GM21723 (cell line): ENCODE measurements around the gene IGIP.

ENCODE experiments used
- ATAC-seq: cut with Tn5 transposase; IDR thresholded peaks from one replicate; pipeline ENCODE4 v1.9.1; 2021; ENCODE audit warnings: mild to moderate bottlenecking, moderate library complexity; ENCODE audit not compliant: unreplicated experiment

IGIP gene

DNA sequence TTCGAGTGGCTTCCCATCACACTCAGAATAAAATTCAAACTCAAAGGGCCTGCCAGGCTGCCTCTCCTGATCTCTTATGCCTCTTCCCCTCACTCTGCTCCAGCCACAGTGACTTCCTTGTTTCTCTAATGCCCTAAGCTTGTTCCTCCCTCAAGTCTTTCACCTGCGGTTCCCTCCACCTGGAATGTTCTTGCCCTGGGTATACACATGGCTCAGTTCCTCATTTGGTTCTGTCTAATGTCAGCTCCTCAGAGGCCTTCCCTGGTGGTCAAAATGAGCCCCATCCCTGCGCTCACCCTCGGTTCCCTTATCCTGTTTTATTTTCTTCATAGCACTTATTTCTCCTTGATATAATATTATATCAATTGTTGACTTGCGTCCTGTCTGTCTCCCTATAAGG is 36.5 kb downstream of the IGIP start:
- no peak for ATAC-seq

- no peak for ATAC-seq
These were observed 37.0 kb downstream of the IGIP start for GRCh38 chr5:140162781-140163180.

DNA sequence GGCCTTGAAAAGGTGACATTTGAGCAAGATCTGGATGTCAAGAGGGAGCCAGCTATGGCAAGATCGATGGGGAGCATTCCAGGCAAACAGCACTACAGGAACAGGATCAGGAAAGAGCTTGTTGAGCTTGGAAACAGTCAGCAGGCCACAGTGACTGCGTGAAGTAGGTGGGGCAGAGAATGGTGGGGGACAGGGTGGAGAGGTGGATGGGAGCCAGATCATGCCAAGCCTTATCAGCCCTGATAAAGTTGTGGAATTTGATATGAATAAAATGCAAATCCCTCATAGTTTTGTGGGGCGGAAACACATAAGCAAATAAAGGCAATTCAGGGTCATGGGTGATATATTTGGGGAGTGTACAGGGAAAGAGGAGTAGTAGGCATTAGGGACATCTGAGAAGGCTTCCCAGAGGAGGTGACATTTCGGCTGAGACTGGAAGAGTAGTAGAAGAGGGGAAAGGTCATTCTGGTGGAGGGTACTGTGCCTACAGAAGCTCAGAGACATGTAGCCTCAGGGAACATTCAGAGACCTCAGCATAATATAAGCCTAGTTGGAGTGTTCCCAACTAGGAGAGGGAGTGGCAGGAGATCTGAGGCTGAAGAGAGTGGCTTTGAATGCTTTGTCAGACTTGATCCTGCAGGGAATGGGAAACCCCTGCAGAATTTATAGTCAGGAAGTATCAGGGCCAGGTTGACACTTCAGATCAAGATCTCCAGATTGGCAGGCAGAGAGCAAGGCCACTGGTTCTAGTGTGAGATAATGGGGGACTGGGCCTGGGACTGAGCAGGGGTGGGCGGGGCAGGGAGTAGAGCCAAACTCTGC is 39.6 kb downstream of the IGIP start:
- no peak for ATAC-seq

DNA sequence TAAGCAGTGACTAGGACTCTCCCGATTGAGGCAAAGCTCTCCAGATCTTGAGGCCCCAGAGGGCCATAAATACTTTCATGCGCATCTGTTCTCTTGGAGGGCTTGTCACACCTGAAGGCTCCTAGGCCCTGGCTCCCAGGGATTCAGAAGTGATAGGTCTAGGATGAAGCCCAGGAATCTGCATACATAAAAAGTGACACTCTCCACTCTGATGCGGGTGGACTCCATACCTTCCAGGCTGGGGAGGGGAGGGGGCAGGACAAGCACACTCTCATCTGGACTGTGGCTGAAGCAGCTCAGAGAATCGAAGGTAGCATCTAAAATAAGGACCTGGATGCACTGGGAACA is 40.2 kb downstream of the IGIP start:
- ATAC-seq = no peak

- ATAC-seq = no peak
These were observed 41.2 kb downstream of the IGIP start for GRCh38 chr5:140166911-140167310.

- no peak for ATAC-seq
These were observed 42.6 kb downstream of the IGIP start for GRCh38 chr5:140168371-140168770.

- ATAC-seq = no peak
These were observed 43.7 kb downstream of the IGIP start for GRCh38 chr5:140169410-140169809.

DNA sequence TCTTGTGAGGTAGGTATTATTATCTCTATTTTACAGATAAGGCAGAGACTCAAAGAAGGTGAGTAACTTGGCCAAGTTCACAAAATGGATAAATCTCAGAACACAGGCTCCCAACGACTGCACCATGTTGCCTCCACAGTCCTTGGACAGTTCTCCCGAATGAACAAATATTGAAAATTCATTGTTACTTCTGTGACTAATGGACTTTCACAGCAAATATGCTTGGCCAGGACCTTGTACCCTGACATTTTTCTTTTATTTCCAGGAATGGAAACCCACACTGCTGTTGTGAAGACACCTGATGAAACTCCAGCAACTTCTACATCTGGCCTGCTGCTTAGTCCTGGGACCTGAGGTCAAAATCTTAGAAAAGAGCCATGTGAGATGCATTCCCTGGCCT is 46.7 kb downstream of the IGIP start:
- ATAC-seq = no peak

DNA sequence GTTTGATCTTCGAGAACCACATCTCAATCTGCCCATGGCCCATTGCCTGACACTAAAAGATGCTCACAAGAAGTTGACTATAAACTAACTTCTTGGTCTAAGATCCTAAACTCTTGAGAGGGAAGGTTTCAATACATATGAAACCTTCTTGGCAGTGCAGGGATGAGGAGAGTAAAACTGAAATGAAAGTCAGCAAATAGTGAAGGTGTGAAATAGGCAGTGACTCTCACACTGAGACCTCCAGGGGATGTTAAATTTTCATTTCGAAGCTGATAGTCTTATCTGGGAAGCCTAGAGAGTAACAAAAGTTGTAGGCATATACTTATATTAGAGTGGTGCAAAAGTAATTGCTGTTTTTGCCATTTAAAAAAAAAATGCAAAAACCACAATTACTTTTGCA is 48.3 kb downstream of the IGIP start:
- no peak for ATAC-seq

- peak; percentile 92 for ATAC-seq
These were observed 49.0 kb downstream of the IGIP start, which contains the start of gene CYSTM1 for GRCh38 chr5:140174465-140175366. Gene CYSTM1, plus strand, starts transcription at chr5:140175188. Its CDS starts 19,278 bp downstream, at chr5:140194466.

GRCh38 chr5:140175367-140176030 is 49.8 kb downstream of the IGIP start:
- ATAC-seq = peak; percentile 50

- no peak for ATAC-seq
These were observed 50.3 kb downstream of the IGIP start for GRCh38 chr5:140176031-140176387.

GRCh38 chr5:140178086-140178410 is 52.3 kb downstream of the IGIP start:
- ATAC-seq = no peak

- no peak for ATAC-seq
These were observed 52.9 kb downstream of the IGIP start for GRCh38 chr5:140178482-140179116.
